GM23248 (cell line): ENCODE measurements around the gene UMODL1. TPM values are rescaled to one million over a fixed set of nuclear protein-coding genes. Genes with fewer than 3 reads are reported as not detected.

Experiments used
- DNase-seq: peaks from one replicate; pipeline ENCODE4 v3.0.0-alpha.2; 2015
- H2AFZ ChIP-seq: fragments of 200-600 bp; sonication (generic); 2 replicates; pipeline ENCODE4 v1.6.1; 2016; ENCODE audit warnings: antibody characterized with exemption
- H3F3A ChIP-seq: fragments of 200-600 bp; sonication (generic); 2 replicates; pipeline ENCODE4 v1.6.1; 2016; ENCODE audit warnings: mild to moderate bottlenecking, antibody characterized with exemption, mixed run types; ENCODE audit not compliant: insufficient read depth
- H3K27ac ChIP-seq: fragments of 200-600 bp; sonication (generic); 2 replicates; pipeline ENCODE4 v1.5.1; 2016; ENCODE audit warnings: mild to moderate bottlenecking
- H3K27me3 ChIP-seq: fragments of 200-600 bp; sonication (generic); replicated peaks from 2 replicates; pipeline ENCODE4 v1.6.1; 2016; ENCODE audit warnings: mild to moderate bottlenecking; ENCODE audit not compliant: insufficient read depth
- H3K36me3 ChIP-seq: fragments of 200-600 bp; sonication (generic); 2 replicates; pipeline ENCODE4 v1.6.1; 2016; ENCODE audit warnings: low read depth, mild to moderate bottlenecking
- H3K4me1 ChIP-seq: fragments of 200-600 bp; sonication (generic); 2 replicates; pipeline ENCODE4 v1.6.1; 2016; ENCODE audit warnings: mild to moderate bottlenecking; ENCODE audit not compliant: insufficient read depth
- H3K4me2 ChIP-seq: fragments of 200-600 bp; sonication (generic); one replicate; pipeline ENCODE4 v1.6.1; 2016; ENCODE audit warnings: mild to moderate bottlenecking; ENCODE audit not compliant: unreplicated experiment
- H3K4me3 ChIP-seq: fragments of 200-600 bp; sonication (generic); 2 replicates; pipeline ENCODE4 v1.5.1; 2016; ENCODE audit warnings: mild to moderate bottlenecking
- H3K79me2 ChIP-seq: fragments of 200-600 bp; sonication (generic); 2 replicates; pipeline ENCODE4 v1.6.1; 2016; ENCODE audit warnings: mild to moderate bottlenecking; ENCODE audit not compliant: insufficient read depth
- H3K9ac ChIP-seq: fragments of 200-600 bp; sonication (generic); 2 replicates; pipeline ENCODE4 v1.6.1; 2016; ENCODE audit warnings: mild to moderate bottlenecking
- H3K9me2 ChIP-seq: fragments of 200-600 bp; sonication (generic); 2 replicates; pipeline ENCODE4 v1.6.1; 2016; ENCODE audit warnings: mixed run types, mild to moderate bottlenecking, moderate library complexity; ENCODE audit not compliant: insufficient read depth
- H3K9me3 ChIP-seq: fragments of 200-600 bp; sonication (generic); one replicate; pipeline ENCODE4 v1.6.1; 2017; ENCODE audit warnings: low read depth
- H4K20me1 ChIP-seq: fragments of 200-600 bp; sonication (generic); 2 replicates; pipeline ENCODE4 v1.6.0; 2016; ENCODE audit not compliant: insufficient read depth
- EZH2 ChIP-seq: fragments of 200-600 bp; sonication (generic); IDR thresholded peaks from 2 replicates; pipeline ENCODE4 v1.6.1; 2018; ENCODE audit warnings: antibody characterized with exemption, mild to moderate bottlenecking; ENCODE audit not compliant: insufficient read depth, poor library complexity, severe bottlenecking
- EZH2phosphoT487 ChIP-seq: fragments of 200-600 bp; sonication (generic); IDR thresholded peaks from 2 replicates; pipeline ENCODE4 v1.6.1; 2018; ENCODE audit warnings: antibody characterized with exemption, moderate library complexity, mild to moderate bottlenecking, low read depth; ENCODE audit not compliant: insufficient read depth
- WGBS, 2 experiments: methylation state at CpG; one replicate each; pipeline ENCODE4 v1.1.6; 2015 to 2017; ENCODE audit warnings: low lambda C conversion rate in 2 of 2, low coverage in 1 of 2; ENCODE audit errors: missing lambda C conversion rate in 2 of 2; 5-methylcytosine and 5-hydroxymethylcytosine counted together
- in situ Hi-C: fragments of 300-500 bp; cut with MboI; formaldehyde crosslinking; loops from 2 replicates; pipeline ENCODE4 v1.15.0; 2020
- polyA plus RNA-seq: library from polyadenylated mRNA; unstranded; fragments of >200 nt; fragmentation: Nextera tagmentation; extraction: Ambion mirVana; gene quantifications from 2 replicates; pipeline ENCODE4 v1.2.1, GENCODE V29; 2016
- total RNA-seq: library from RNA; depleted of rRNA; stranded (reverse); fragments of >200 nt; shearing (Covaris generic); gene quantifications from 2 replicates; pipeline ENCODE4 v1.2.3, GENCODE V29; 2014

UMODL1 gene
- total and polyA plus RNA-seq, 2 experiments from 2014 or later, result not detected

- DNase-seq, result no peak
- no peaks in the 10 kb centered on the region for H3K9me3 ChIP-seq
- no peak overlapping the region for H3K27ac ChIP-seq
- H4K20me1 ChIP-seq, result no peaks in the 10 kb centered on the region
- no peaks in the 10 kb centered on the region for H3K36me3 ChIP-seq
- H3F3A ChIP-seq, result no peaks in the 10 kb centered on the region
- in situ Hi-C loops, result loop anchor here (25.0 kb wide), 1 partner anchor 662 kb away; no protein-coding TSS in a partner anchor
- TF ChIP-seq EZH2phosphoT487 (no peak), EZH2 (no peak)
- WGBS, 2 experiments, result 66 to 69% methylated on average over 12 to 13 of the region's 13 CpGs
- no peaks in the 10 kb centered on the region for H3K4me1 ChIP-seq
- no peak overlapping the region for H2AFZ ChIP-seq
- H3K27me3 ChIP-seq, result no peaks in the 10 kb centered on the region; the same call in 1 of the 2 replicates
- no peak overlapping the region for H3K4me2 ChIP-seq
- no peaks in the 10 kb centered on the region for H3K9me2 ChIP-seq
- H3K9ac ChIP-seq, result no peak overlapping the region
- no peaks in the 10 kb centered on the region for H3K79me2 ChIP-seq
- H3K4me3 ChIP-seq, result no peak overlapping the region
Measured at GRCh38 chr21:42150474-42151085, 79.5 kb downstream of the UMODL1 start.

- no peaks in the 10 kb centered on the region for H3K9me2 ChIP-seq
- H4K20me1 ChIP-seq, result no peaks in the 10 kb centered on the region
- H3K4me3 ChIP-seq, result no peak overlapping the region
- no peaks in the 10 kb centered on the region for H3K79me2 ChIP-seq
- no peak overlapping the region for H2AFZ ChIP-seq
- no peak overlapping the region for H3K4me2 ChIP-seq
- DNase-seq, result no peak
- H3K27me3 ChIP-seq, result peaks cover 3% of the 10 kb centered on the region; the same call in 1 of the 2 replicates
- 60 to 66% methylated on average over 12 of the region's 12 CpGs for WGBS, 2 experiments
- H3K9ac ChIP-seq, result no peak overlapping the region
- no peaks in the 10 kb centered on the region for H3K9me3 ChIP-seq
- in situ Hi-C loops, result loop anchor here (25.0 kb wide), 1 partner anchor 661 kb away; no protein-coding TSS in a partner anchor
- H3F3A ChIP-seq, result no peaks in the 10 kb centered on the region
- no peaks in the 10 kb centered on the region for H3K4me1 ChIP-seq
- no peak overlapping the region for H3K27ac ChIP-seq
- TF ChIP-seq EZH2phosphoT487, result no peak
- no peak for TF ChIP-seq EZH2
- no peaks in the 10 kb centered on the region for H3K36me3 ChIP-seq
Measured at GRCh38 chr21:42151148-42151947, 80.2 kb downstream of the UMODL1 start.

- DNase-seq, result no peak
- no peaks in the 10 kb centered on the region for H4K20me1 ChIP-seq
- H3K4me2 ChIP-seq, result no peak overlapping the region
- no peaks in the 10 kb centered on the region for H3F3A ChIP-seq
- H3K9me2 ChIP-seq, result no peaks in the 10 kb centered on the region
- in situ Hi-C loops, result loop anchor here (25.0 kb wide), 1 partner anchor 660 kb away; no protein-coding TSS in a partner anchor
- H3K9me3 ChIP-seq, result no peaks in the 10 kb centered on the region
- no peak for TF ChIP-seq EZH2
- no peak for TF ChIP-seq EZH2phosphoT487
- H3K4me1 ChIP-seq, result no peaks in the 10 kb centered on the region
- H3K27ac ChIP-seq, result no peak overlapping the region
- H3K9ac ChIP-seq, result no peak overlapping the region
- peaks cover 8% of the 10 kb centered on the region; the same call in 1 of the 2 replicates for H3K27me3 ChIP-seq
- no peaks in the 10 kb centered on the region for H3K36me3 ChIP-seq
- H2AFZ ChIP-seq, result no peak overlapping the region
- no peak overlapping the region for H3K4me3 ChIP-seq
- H3K79me2 ChIP-seq, result no peaks in the 10 kb centered on the region
Measured at GRCh38 chr21:42151948-42152220, 80.8 kb downstream of the UMODL1 start.

GRCh38 chr21:42153046-42153686 lies 82.0 kb downstream of the UMODL1 start:
- Histone ChIP-seq H3K9me3 (no peaks in the 10 kb centered on the region), H3K36me3 (no peaks in the 10 kb centered on the region), H3K9me2 (no peaks in the 10 kb centered on the region), H3F3A (no peaks in the 10 kb centered on the region), H4K20me1 (no peaks in the 10 kb centered on the region), H3K4me2 (no peak overlapping the region), H3K27ac (no peak overlapping the region), H3K79me2 (no peaks in the 10 kb centered on the region), H3K27me3 (peaks cover 12% of the 10 kb centered on the region), H3K4me1 (no peaks in the 10 kb centered on the region), H3K4me3 (no peak overlapping the region), H2AFZ (no peak overlapping the region), H3K9ac (no peak overlapping the region)
- in situ Hi-C loops, result loop anchor here (25.0 kb wide), 1 partner anchor 659 kb away; no protein-coding TSS in a partner anchor
- no peak for TF ChIP-seq EZH2
- TF ChIP-seq EZH2phosphoT487, result no peak
- DNase-seq, result no peak
- 58 to 69% methylated on average over 15 of the region's 15 CpGs for WGBS, 2 experiments
